ENCODE measurements around the gene PCDHGB3.
"Not testable (repeated sequence)": the region's sequence is repeated elsewhere in the genome, so short reads cannot be mapped to it uniquely, and the experiment has no call there.

The PCDHGB3 gene

GRCh38 chr5:141409598-141410306, 39.7 kb downstream of the PCDHGB3 start:
- peaks cover 14 to 32% of the 10 kb centered on the region in 2 donors for H3K9me3 ChIP-seq (ENCODE audit: control insufficient read depth in 2 of 2, low read length in 2 of 2)

GRCh38 chr5:141411575-141411974, 41.5 kb downstream of the PCDHGB3 start:
- no peaks in the 10 kb centered on the region for H3K36me3 ChIP-seq (ENCODE audit: control insufficient read depth in 2 of 2, insufficient read depth in 2 of 2, low read length in 2 of 2)

More at GRCh38 chr5:141409598-141410306, 39.7 kb downstream of the PCDHGB3 start:
- Histone ChIP-seq H3K9ac (ENCODE audit: low read depth in 1 of 2, low read length in 2 of 2) (no peak overlapping the region), H3K27ac (ENCODE audit: low read depth in 2 of 2, low read length in 2 of 2) (no peak overlapping the region), H3K4me3 (ENCODE audit: low read length in 2 of 2) (no peak overlapping the region), H3K4me1 (ENCODE audit: control insufficient read depth in 2 of 2, insufficient read depth in 2 of 2, low read length in 2 of 2) (no peaks in the 10 kb centered on the region), H3K27me3 (ENCODE audit: control insufficient read depth in 2 of 2, insufficient read depth in 2 of 2, low read length in 2 of 2) (no peaks in the 10 kb centered on the region), H3K36me3 (ENCODE audit: control insufficient read depth in 2 of 2, insufficient read depth in 2 of 2, low read length in 2 of 2) (no peaks in the 10 kb centered on the region)

GRCh38 chr5:141412854-141413539, 43.0 kb downstream of the PCDHGB3 start, which contains the start of gene PCDHGA10:
PCDHGA10 (plus strand) TSS chr5:141412987; CDS start chr5:141413176, 189 bp downstream.
- Histone ChIP-seq H3K9ac (ENCODE audit: low read depth in 1 of 2, low read length in 2 of 2) (peak within 1 kb of the TSS in 1 of 2 donors; percentile 6), H3K27me3 (ENCODE audit: control insufficient read depth in 2 of 2, insufficient read depth in 2 of 2, low read length in 2 of 2) (no peaks in the 10 kb centered on the region), H3K27ac (ENCODE audit: low read depth in 2 of 2, low read length in 2 of 2) (no peak within 1 kb of the TSS), H3K4me3 (ENCODE audit: low read length in 2 of 2) (peak within 1 kb of the TSS; percentile 58 to 73), H3K4me1 (ENCODE audit: control insufficient read depth in 2 of 2, insufficient read depth in 2 of 2, low read length in 2 of 2) (no peaks in the 10 kb centered on the region), H3K9me3 (ENCODE audit: control insufficient read depth in 2 of 2, low read length in 2 of 2) (peaks cover 12 to 31% of the 10 kb centered on the region in 2 donors), H3K36me3 (ENCODE audit: control insufficient read depth in 2 of 2, insufficient read depth in 2 of 2, low read length in 2 of 2) (no peaks in the 10 kb centered on the region)

More at GRCh38 chr5:141411575-141411974, 41.5 kb downstream of the PCDHGB3 start:
- Histone ChIP-seq H3K27me3 (ENCODE audit: control insufficient read depth in 2 of 2, insufficient read depth in 2 of 2, low read length in 2 of 2) (no peaks in the 10 kb centered on the region), H3K9ac (ENCODE audit: low read depth in 1 of 2, low read length in 2 of 2) (no peak overlapping the region), H3K4me1 (ENCODE audit: control insufficient read depth in 2 of 2, insufficient read depth in 2 of 2, low read length in 2 of 2) (no peaks in the 10 kb centered on the region), H3K27ac (ENCODE audit: low read depth in 2 of 2, low read length in 2 of 2) (no peak overlapping the region), H3K4me3 (ENCODE audit: low read length in 2 of 2) (no peak overlapping the region), H3K9me3 (ENCODE audit: control insufficient read depth in 2 of 2, low read length in 2 of 2) (peaks cover 14 to 31% of the 10 kb centered on the region in 2 donors)

- H3K4me1 ChIP-seq (ENCODE audit: control insufficient read depth in 2 of 2, insufficient read depth in 2 of 2, low read length in 2 of 2): no peaks in the 10 kb centered on the region
- H3K9ac ChIP-seq (ENCODE audit: low read depth in 1 of 2, low read length in 2 of 2): no peak overlapping the region
- peak overlapping the region; percentile 58 to 73 for H3K4me3 ChIP-seq (ENCODE audit: low read length in 2 of 2)
- H3K9me3 ChIP-seq (ENCODE audit: control insufficient read depth in 2 of 2, low read length in 2 of 2): peaks cover 17 to 35% of the 10 kb centered on the region in 2 donors
- no peaks in the 10 kb centered on the region for H3K36me3 ChIP-seq (ENCODE audit: control insufficient read depth in 2 of 2, insufficient read depth in 2 of 2, low read length in 2 of 2)
- no peaks in the 10 kb centered on the region for H3K27me3 ChIP-seq (ENCODE audit: control insufficient read depth in 2 of 2, insufficient read depth in 2 of 2, low read length in 2 of 2)
- H3K27ac ChIP-seq (ENCODE audit: low read depth in 2 of 2, low read length in 2 of 2): no peak overlapping the region
Measured at GRCh38 chr5:141413540-141414069, 43.6 kb downstream of the PCDHGB3 start.

- H3K9ac ChIP-seq (ENCODE audit: low read depth in 1 of 2, low read length in 2 of 2); H3K36me3 ChIP-seq (ENCODE audit: control insufficient read depth in 2 of 2, insufficient read depth in 2 of 2, low read length in 2 of 2); H3K27me3 ChIP-seq (ENCODE audit: control insufficient read depth in 2 of 2, insufficient read depth in 2 of 2, low read length in 2 of 2); H3K27ac ChIP-seq (ENCODE audit: low read depth in 2 of 2, low read length in 2 of 2); H3K4me1 ChIP-seq (ENCODE audit: control insufficient read depth in 2 of 2, insufficient read depth in 2 of 2, low read length in 2 of 2): not testable (repeated sequence)
- peaks cover 25 to 35% of the 10 kb centered on the region in 2 donors for H3K9me3 ChIP-seq (ENCODE audit: control insufficient read depth in 2 of 2, low read length in 2 of 2)
- H3K4me3 ChIP-seq (ENCODE audit: low read length in 2 of 2): peak overlapping the region in 1 of 2 donors; percentile 31
Measured at GRCh38 chr5:141414548-141415274, 44.7 kb downstream of the PCDHGB3 start.

GRCh38 chr5:141415275-141415618, 45.2 kb downstream of the PCDHGB3 start:
- peaks cover 27 to 33% of the 10 kb centered on the region in 2 donors for H3K9me3 ChIP-seq (ENCODE audit: control insufficient read depth in 2 of 2, low read length in 2 of 2)
- not testable (repeated sequence) for H3K36me3 ChIP-seq (ENCODE audit: control insufficient read depth in 2 of 2, insufficient read depth in 2 of 2, low read length in 2 of 2); H3K27me3 ChIP-seq (ENCODE audit: control insufficient read depth in 2 of 2, insufficient read depth in 2 of 2, low read length in 2 of 2); H3K4me1 ChIP-seq (ENCODE audit: control insufficient read depth in 2 of 2, insufficient read depth in 2 of 2, low read length in 2 of 2); H3K4me3 ChIP-seq (ENCODE audit: low read length in 2 of 2); H3K27ac ChIP-seq (ENCODE audit: low read depth in 2 of 2, low read length in 2 of 2); H3K9ac ChIP-seq (ENCODE audit: low read depth in 1 of 2, low read length in 2 of 2)

- not testable (repeated sequence) for H3K36me3 ChIP-seq (ENCODE audit: control insufficient read depth in 2 of 2, insufficient read depth in 2 of 2, low read length in 2 of 2); H3K9ac ChIP-seq (ENCODE audit: low read depth in 1 of 2, low read length in 2 of 2); H3K27me3 ChIP-seq (ENCODE audit: control insufficient read depth in 2 of 2, insufficient read depth in 2 of 2, low read length in 2 of 2); H3K27ac ChIP-seq (ENCODE audit: low read depth in 2 of 2, low read length in 2 of 2); H3K4me1 ChIP-seq (ENCODE audit: control insufficient read depth in 2 of 2, insufficient read depth in 2 of 2, low read length in 2 of 2)
- Histone ChIP-seq H3K9me3 (ENCODE audit: control insufficient read depth in 2 of 2, low read length in 2 of 2) (peaks cover 36 to 43% of the 10 kb centered on the region in 2 donors), H3K4me3 (ENCODE audit: low read length in 2 of 2) (peak within 1 kb of the TSS; percentile 45 to 46)
Measured at GRCh38 chr5:141417494-141418172, 47.6 kb downstream of the PCDHGB3 start, which contains the start of gene PCDHGB7. PCDHGB7 (plus strand) TSS chr5:141417677; CDS start chr5:141417860, 183 bp downstream.

GRCh38 chr5:141419074-141419880, 49.2 kb downstream of the PCDHGB3 start:
- no peak overlapping the region for H3K27ac ChIP-seq (ENCODE audit: low read depth in 2 of 2, low read length in 2 of 2)
- H3K36me3 ChIP-seq (ENCODE audit: control insufficient read depth in 2 of 2, insufficient read depth in 2 of 2, low read length in 2 of 2): no peaks in the 10 kb centered on the region
- H3K4me1 ChIP-seq (ENCODE audit: control insufficient read depth in 2 of 2, insufficient read depth in 2 of 2, low read length in 2 of 2): no peaks in the 10 kb centered on the region
- no peak overlapping the region for H3K9ac ChIP-seq (ENCODE audit: low read depth in 1 of 2, low read length in 2 of 2)
- H3K9me3 ChIP-seq (ENCODE audit: control insufficient read depth in 2 of 2, low read length in 2 of 2): peaks cover 37 to 44% of the 10 kb centered on the region in 2 donors
- H3K4me3 ChIP-seq (ENCODE audit: low read length in 2 of 2): peak overlapping the region in 1 of 2 donors; percentile 31
- no peaks in the 10 kb centered on the region for H3K27me3 ChIP-seq (ENCODE audit: control insufficient read depth in 2 of 2, insufficient read depth in 2 of 2, low read length in 2 of 2)
